Mucosa of descending colon (tissue), 3 donors: ENCODE results near the gene CCDC39. TPM values are rescaled to one million over a fixed set of nuclear protein-coding genes. Genes with fewer than 3 reads are reported as not detected.

Source experiments
- ATAC-seq: fragments of 200-7000 bp; cut with Tn5 transposase; one replicate; pipeline ENCODE4 v1.9.1; 2020; ENCODE audit warnings: mild to moderate bottlenecking, moderate library complexity
- DNase-seq, 3 donors: peaks; one replicate each; pipeline ENCODE4 v3.0.0-alpha.2; 2020
- H3K36me3 ChIP-seq: fragments of 200-600 bp; one replicate; pipeline ENCODE4 v1.8.0; 2021; ENCODE audit warnings: low read depth, mild to moderate bottlenecking
- H3K4me1 ChIP-seq: fragments of 200-600 bp; one replicate; pipeline ENCODE4 v1.8.0; 2021; ENCODE audit warnings: low read depth, mild to moderate bottlenecking
- H3K4me3 ChIP-seq: fragments of 200-600 bp; one replicate; pipeline ENCODE4 v1.8.0; 2021; ENCODE audit warnings: mild to moderate bottlenecking
- H3K9me3 ChIP-seq: fragments of 200-600 bp; one replicate; pipeline ENCODE4 v1.8.0; 2021; ENCODE audit warnings: mild to moderate bottlenecking
- intact Hi-C, 2 donors: fragments of 100-400 bp; cut with DNase I in 1 of 2; cut with micrococcal nuclease in 1 of 2; formaldehyde crosslinking; loops; one replicate each; pipeline versions ENCODE4 v1.11.0 to v1.11.1; 2022; cut with DNase I, micrococcal nuclease
- total RNA-seq, 3 donors: library from RNA; stranded (reverse); fragmentation: NEBNext Ultra II Directional in 2 of 3; extraction: Animal tissue kit (Norgen Biotek cat#: 25700) in 2 of 3; gene quantifications; one replicate each; pipeline versions ENCODE4 v1.2.1 to v1.2.4, GENCODE V29; 2021 to 2023
- TF ChIP-seq, protein P1 (sequence below): fragments of 200-600 bp; IDR thresholded peaks from one replicate; pipeline ENCODE4 v1.8.0; 2022; ENCODE audit warnings: antibody characterized with exemption, mild to moderate bottlenecking
- donor health status: DM: no; HTN: no; CAD: no; lungs with moderate emphysema.
- donor health status: DM: no; HTN: no; CAD: no.
- donor health status: DM: no; HTN: yes; CAD: no.

CCDC39 gene
- total RNA-seq, 3 donors from 2014 or later = 0.09 to 0.10 TPM; not detected in 1

DNA sequence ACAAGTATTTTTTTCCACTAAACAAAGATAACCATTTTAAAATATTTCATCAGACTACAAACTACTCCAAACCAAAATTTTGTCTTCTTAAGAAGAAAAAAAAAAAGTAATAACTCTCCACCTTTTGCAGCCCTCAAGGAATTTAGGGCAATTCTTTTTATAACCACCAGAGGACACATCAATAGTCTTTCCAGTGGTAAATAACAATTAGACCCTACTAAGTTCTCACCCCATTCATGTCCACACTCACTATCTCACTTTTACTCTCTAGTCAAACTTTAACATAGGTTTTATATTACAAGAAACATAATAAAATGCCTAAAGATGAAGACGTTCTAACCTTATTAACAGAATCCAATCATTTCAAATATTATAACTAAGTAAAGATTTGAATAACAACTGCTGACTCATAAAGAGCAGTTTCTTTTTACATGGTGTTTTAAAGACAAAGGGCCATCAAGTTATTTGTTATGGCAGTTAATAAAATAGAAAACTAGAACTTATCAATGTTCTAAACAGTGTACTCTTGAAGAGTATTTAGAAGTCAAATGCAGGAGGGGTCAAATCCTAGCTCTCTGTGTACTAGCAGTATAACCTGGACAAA lies 33.0 kb downstream of the CCDC39 start:
- ATAC-seq (no peak), DNase-seq (no peak)
- Histone ChIP-seq H3K9me3 (no peaks in the 10 kb centered on the region), H3K36me3 (no peaks in the 10 kb centered on the region), H3K4me3 (no peak overlapping the region), H3K4me1 (no peaks in the 10 kb centered on the region)
- intact Hi-C loops = no loop called here
- TF ChIP-seq, protein P1, sequence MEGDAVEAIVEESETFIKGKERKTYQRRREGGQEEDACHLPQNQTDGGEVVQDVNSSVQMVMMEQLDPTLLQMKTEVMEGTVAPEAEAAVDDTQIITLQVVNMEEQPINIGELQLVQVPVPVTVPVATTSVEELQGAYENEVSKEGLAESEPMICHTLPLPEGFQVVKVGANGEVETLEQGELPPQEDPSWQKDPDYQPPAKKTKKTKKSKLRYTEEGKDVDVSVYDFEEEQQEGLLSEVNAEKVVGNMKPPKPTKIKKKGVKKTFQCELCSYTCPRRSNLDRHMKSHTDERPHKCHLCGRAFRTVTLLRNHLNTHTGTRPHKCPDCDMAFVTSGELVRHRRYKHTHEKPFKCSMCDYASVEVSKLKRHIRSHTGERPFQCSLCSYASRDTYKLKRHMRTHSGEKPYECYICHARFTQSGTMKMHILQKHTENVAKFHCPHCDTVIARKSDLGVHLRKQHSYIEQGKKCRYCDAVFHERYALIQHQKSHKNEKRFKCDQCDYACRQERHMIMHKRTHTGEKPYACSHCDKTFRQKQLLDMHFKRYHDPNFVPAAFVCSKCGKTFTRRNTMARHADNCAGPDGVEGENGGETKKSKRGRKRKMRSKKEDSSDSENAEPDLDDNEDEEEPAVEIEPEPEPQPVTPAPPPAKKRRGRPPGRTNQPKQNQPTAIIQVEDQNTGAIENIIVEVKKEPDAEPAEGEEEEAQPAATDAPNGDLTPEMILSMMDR = no peak

DNA sequence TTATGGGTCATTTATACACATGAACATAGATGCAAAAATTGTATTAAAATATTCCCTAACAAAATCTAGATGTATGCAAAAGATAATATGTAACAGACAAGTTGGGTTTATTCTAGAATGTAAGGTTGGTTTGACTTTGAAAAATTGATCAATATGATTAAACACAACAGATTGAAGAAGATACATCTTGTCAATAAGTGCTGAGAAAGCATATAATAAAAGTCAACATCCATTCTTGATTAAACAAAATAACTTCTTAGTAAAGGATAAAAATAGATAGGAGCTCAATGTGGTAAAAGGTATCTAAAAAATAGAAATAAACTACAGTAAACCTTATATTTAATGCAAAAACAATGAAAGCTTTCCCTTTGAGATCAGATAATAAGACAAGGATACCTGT lies 38.3 kb downstream of the CCDC39 start:
- no peaks in the 10 kb centered on the region for H3K4me1 ChIP-seq
- no peaks in the 10 kb centered on the region for H3K36me3 ChIP-seq
- intact Hi-C loops = no loop called here
- no peak overlapping the region for H3K4me3 ChIP-seq
- TF ChIP-seq, protein P1 = no peak
- no peaks in the 10 kb centered on the region for H3K9me3 ChIP-seq
- no peak for DNase-seq
- no peak for ATAC-seq

DNA sequence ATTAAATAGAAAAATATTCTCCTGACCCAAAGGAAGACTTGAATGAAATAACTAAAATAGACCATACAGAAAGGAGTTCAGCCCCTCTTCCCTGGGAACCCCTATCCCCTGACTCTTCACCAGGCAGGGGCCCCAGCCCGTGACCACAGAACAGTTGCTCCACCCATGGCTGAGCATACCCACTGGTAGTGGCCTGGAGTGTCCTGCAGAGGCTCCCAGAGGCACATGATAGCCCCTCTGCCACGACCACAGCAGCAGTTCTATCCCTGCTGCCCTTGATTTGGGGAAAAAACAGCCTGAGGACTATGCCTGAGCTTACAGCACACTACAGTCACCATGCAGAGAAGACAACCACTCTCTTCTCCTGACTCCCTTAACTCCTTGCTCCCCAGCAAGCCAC lies 45.6 kb downstream of the CCDC39 start:
- Histone ChIP-seq H3K4me1 (no peaks in the 10 kb centered on the region), H3K4me3 (no peak overlapping the region), H3K36me3 (no peaks in the 10 kb centered on the region), H3K9me3 (no peaks in the 10 kb centered on the region)
- ATAC-seq (no peak), DNase-seq (no peak)
- intact Hi-C loops = no loop called here
- TF ChIP-seq, protein P1 = no peak

DNA sequence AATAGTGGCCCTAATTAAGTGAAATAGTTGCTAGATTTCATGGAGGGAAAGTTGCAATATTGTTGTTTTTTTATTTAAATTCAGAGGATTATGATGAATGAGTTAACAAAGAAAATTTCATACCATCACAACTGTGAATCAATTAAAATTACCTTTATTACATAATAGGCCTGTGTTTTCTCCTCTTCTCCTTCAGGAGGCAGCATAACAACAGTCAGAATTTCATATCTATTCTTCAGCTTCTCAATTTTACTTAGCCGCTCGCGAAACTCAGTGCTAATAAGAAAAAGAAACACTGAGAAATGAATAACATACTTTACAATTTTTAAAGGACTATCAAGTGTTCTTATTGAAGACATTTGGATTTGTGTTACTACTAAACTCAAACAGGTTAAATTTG lies 48.0 kb downstream of the CCDC39 start:
- no peak overlapping the region for H3K4me3 ChIP-seq
- no peak for ATAC-seq

DNA sequence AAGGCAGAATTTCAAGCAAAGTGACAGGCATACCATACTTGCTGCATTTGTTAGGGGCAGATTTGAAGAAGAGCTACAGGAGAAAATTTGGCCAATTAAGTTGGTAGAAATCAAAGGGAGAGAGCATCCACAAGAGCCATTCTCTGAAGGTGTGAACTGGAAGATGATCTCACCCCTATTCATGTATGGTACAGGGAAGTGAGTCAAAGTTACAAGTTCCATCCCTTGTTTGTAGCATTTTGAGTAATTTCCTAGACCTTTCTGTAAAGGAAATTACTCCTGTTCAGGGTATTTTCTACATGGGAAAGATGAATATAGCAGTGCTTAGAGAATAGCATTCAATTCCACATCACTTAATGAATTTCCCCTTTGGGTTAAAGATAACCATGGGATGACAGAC lies 48.9 kb downstream of the CCDC39 start:
- Histone ChIP-seq H3K9me3 (no peaks in the 10 kb centered on the region), H3K4me1 (no peaks in the 10 kb centered on the region), H3K36me3 (no peaks in the 10 kb centered on the region), H3K4me3 (no peak overlapping the region)
- TF ChIP-seq, protein P1 = no peak
- DNase-seq (no peak), ATAC-seq (no peak)
- intact Hi-C loops = no loop called here

More for the DNA sequence above, 48.0 kb downstream of the CCDC39 start:
- DNase-seq = no peak
- intact Hi-C loops = no loop called here
- no peaks in the 10 kb centered on the region for H3K9me3 ChIP-seq
- TF ChIP-seq, protein P1 = no peak
- H3K4me1 ChIP-seq = no peaks in the 10 kb centered on the region
- H3K36me3 ChIP-seq = no peaks in the 10 kb centered on the region

DNA sequence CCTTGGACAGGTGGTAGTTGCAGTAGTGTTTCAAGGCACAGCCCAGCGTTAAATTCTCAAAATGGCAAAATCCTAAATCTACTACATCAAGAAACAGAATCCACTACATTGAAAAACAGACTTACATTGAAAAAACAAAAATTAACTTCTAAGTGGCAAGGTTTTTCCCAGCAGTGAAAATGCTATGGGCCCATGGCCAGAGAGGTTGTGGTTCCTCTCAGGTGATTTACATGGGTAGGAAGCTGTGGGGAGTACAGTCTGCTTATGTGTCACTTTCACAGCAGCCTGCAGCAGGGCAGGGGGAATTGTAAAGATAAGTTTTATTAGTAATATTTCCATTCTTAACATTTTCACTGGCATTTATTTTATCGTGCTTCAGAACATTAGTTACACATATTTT lies 52.4 kb downstream of the CCDC39 start:
- Histone ChIP-seq H3K4me1 (no peaks in the 10 kb centered on the region), H3K4me3 (no peak overlapping the region), H3K9me3 (no peaks in the 10 kb centered on the region), H3K36me3 (no peaks in the 10 kb centered on the region)
- DNase-seq = no peak
- no peak for ATAC-seq
- intact Hi-C loops = no loop called here
- TF ChIP-seq, protein P1 = no peak
